Ovary (tissue), 9 donors: ENCODE results near the gene PCTP. TPM values are rescaled to one million over a fixed set of nuclear protein-coding genes. Genes with fewer than 3 reads are reported as not detected.

Experiments
- DNase-seq, 5 donors: peaks; one replicate each; pipeline ENCODE4 v3.0.0-alpha.2; 2019 to 2020
- H3K27ac ChIP-seq, 2 donors: fragments of 200-600 bp; one replicate each; pipeline versions ENCODE4 v1.5.1 to v1.8.0; 2019 to 2022
- H3K27me3 ChIP-seq: fragments of 200-600 bp; one replicate; pipeline ENCODE4 v1.8.0; 2022
- H3K36me3 ChIP-seq: fragments of 200-600 bp; sonication (generic); one replicate; pipeline ENCODE4 v1.5.1; 2019
- H3K4me1 ChIP-seq: one replicate; pipeline ENCODE4 v1.8.1; 2013; ENCODE audit warnings: mild to moderate bottlenecking, moderate library complexity; ENCODE audit not compliant: insufficient read depth
- H3K4me3 ChIP-seq: fragments of 200-600 bp; sonication (generic); one replicate; pipeline ENCODE4 v1.5.1; 2017
- H3K9me3 ChIP-seq, 2 donors: fragments of 200-600 bp in 1 of 2; sonication (generic) in 1 of 2; one replicate each; pipeline versions ENCODE4 v1.5.1 to v1.8.1; 2013 to 2019; ENCODE audit warnings: mild to moderate bottlenecking in 1 of 2, moderate library complexity in 1 of 2
- EP300 ChIP-seq: sonication (generic); formaldehyde crosslinking; IDR thresholded peaks from one replicate; pipeline ENCODE4 v1.6.1; 2017; ENCODE audit warnings: antibody characterized with exemption
- POLR2A ChIP-seq: fragments of 450-650 bp; IDR thresholded peaks from one replicate; pipeline ENCODE4 v1.6.1; 2017; ENCODE audit warnings: antibody characterized with exemption, mild to moderate bottlenecking, moderate library complexity
- WGBS, 3 donors: extraction: QIAGEN DNeasy Blood & Tissue Kit in 1 of 3; methylation state at CpG; one replicate each; pipeline versions ENCODE4 v1.1.5 to v1.1.7; 2013 to 2017; 5-methylcytosine and 5-hydroxymethylcytosine counted together
- intact Hi-C, 4 donors: fragments of 100-400 bp; cut with DNase I; formaldehyde crosslinking; loops; one replicate each; pipeline versions ENCODE4 v1.11.0 to v1.15.1; 2022 to 2023
- polyA plus RNA-seq, 2 donors: library from polyadenylated mRNA; stranded (reverse); fragments of 200-250 nt in 1 of 2; fragments of 350-450 nt in 1 of 2; fragmentation: Illumina TruSeq in 1 of 2; extraction: RNeasy Lipid Tissue Mini Kit (QIAGEN cat#74804) in 1 of 2; gene quantifications; one replicate each; pipeline ENCODE4 v1.2.3, GENCODE V29; 2013 to 2014
- total RNA-seq, 7 donors: library from RNA; depleted of rRNA in 2 of 7; stranded (reverse); fragments of >200 nt in 2 of 7; fragmentation: NEBNext Ultra II Directional in 3 of 7; extraction: Animal tissue kit (Norgen Biotek cat#: 25700) in 3 of 7; gene quantifications; one replicate each; pipeline versions ENCODE4 v1.1.0 to v1.2.4, GENCODE V29; 2016 to 2023
- TF ChIP-seq, protein P1 (sequence below), 3 donors: fragments of 450-650 bp in 2 of 3; fragments of 200-600 bp in 1 of 3; IDR thresholded peaks; one replicate each; pipeline versions ENCODE4 v1.5.1 to v1.8.0; 2016 to 2022; ENCODE audit warnings: antibody characterized with exemption in 3 of 3, mild to moderate bottlenecking in 1 of 3
- donor health status: DM: no; HTN: no; CAD: no; lungs with moderate emphysema.
- donor health status: DM: no; HTN: no; CAD: no.
- donor health status: Bipolar disorder and iron deficiency.
- donor health status: DM: yes; HTN: yes; CAD: no.
- donor health status: DM: no; HTN: no; CAD: no.
- donor health status: DM: yes; HTN: yes; CAD: no.

The PCTP gene
- total and polyA plus RNA-seq, 9 donors = 7.2 to 18.8 (median 11.8) TPM

DNA sequence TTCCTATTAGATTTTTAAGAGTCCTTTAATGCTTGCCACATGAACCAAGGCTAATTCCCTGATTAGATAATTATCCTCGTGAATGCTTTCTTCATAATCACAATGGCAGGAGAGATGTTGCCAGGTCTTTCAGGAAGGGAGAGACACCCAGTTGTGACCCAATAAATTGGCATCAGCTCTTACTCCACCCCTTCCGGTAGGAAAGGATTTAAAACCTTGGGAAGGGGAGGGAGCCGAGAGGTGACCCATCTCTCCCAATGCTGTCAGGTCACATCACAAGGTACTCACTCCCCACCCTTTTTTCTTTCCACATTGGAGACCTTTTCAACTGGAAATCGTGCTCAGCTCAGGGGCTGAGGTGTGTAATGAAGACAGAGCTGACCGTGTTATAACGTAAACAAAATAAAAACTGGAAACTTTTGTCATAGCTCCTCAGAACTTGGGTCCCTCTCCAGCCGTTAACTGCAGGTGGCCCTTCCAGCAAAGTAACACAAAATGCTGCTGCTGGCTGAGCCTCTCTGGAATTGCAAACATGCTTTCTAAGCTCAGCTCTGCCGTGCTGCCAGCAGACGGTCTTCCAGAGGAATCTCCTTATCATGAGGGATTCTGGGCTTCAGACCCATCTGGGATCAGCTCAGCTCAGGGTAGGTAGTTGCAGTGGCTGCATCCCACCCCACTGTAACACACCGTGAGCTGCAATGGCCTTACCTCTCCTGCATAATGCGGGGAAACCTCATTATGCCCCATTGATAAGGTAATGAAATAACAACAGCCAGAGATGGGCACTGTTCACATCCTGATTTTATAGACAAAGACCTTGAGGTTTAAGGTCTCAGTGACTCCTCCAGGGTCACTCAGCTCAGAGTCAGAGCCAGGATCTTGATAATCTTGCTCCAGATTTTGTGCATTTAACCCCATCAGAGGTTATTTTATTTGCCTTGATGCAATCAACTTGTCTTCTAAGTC lies 43.8 kb upstream of the PCTP start:
- DNase-seq = no peak
- intact Hi-C loops = no loop called here
- TF ChIP-seq EP300 (no peak), POLR2A (no peak)
- TF ChIP-seq, protein P1, sequence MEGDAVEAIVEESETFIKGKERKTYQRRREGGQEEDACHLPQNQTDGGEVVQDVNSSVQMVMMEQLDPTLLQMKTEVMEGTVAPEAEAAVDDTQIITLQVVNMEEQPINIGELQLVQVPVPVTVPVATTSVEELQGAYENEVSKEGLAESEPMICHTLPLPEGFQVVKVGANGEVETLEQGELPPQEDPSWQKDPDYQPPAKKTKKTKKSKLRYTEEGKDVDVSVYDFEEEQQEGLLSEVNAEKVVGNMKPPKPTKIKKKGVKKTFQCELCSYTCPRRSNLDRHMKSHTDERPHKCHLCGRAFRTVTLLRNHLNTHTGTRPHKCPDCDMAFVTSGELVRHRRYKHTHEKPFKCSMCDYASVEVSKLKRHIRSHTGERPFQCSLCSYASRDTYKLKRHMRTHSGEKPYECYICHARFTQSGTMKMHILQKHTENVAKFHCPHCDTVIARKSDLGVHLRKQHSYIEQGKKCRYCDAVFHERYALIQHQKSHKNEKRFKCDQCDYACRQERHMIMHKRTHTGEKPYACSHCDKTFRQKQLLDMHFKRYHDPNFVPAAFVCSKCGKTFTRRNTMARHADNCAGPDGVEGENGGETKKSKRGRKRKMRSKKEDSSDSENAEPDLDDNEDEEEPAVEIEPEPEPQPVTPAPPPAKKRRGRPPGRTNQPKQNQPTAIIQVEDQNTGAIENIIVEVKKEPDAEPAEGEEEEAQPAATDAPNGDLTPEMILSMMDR (IDR thresholded peaks at IDR 0.05) = no peak
- Histone ChIP-seq H3K9me3 (no peaks in the 10 kb centered on the region), H3K27ac (no peak overlapping the region), H3K4me3 (no peak overlapping the region), H3K27me3 (no peaks in the 10 kb centered on the region), H3K36me3 (no peaks in the 10 kb centered on the region), H3K4me1 (no peaks in the 10 kb centered on the region)
- WGBS, 3 donors = 35 to 43% (median 37%) methylated on average over 11 of the region's 11 CpGs

DNA sequence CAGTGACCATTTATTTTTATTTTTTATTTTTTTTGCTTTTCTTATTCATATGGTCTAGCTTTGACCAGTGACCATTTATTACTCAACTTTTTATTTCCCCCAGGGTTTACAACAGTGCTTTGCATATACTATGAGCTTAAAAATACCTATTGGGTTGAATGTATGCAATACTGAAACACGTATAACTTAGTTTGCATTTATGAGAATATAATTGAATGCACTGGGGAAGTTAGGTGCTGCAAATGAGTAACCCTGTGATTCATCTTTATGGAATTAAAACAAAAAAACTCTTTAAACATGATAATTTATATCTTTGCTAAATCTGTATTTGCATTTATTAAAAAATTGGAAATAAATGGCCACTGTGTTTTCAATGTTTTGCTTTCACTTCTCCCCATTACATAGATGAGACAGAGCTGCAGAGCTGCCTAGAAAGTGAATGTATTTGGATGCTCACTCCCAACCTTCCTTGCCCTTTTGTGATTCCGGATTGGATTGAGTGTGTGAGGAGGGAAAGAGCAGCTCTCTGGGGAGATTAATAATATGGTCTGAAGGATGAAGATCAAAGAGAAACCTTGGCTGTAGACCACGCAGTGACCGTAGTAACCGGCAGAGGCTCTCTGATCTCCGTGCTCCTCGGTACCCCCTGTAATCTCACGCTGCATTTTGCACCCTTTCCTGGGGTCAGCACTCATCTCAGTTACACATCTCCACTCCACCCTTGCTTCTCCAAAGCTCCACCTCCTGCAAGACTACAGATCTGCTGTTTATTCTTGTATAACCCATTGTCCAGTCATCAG lies 42.5 kb upstream of the PCTP start:
- no peak overlapping the region for H3K27ac ChIP-seq
- WGBS, 3 donors = 27 to 32% (median 28%) methylated on average over 8 of the region's 8 CpGs

DNA sequence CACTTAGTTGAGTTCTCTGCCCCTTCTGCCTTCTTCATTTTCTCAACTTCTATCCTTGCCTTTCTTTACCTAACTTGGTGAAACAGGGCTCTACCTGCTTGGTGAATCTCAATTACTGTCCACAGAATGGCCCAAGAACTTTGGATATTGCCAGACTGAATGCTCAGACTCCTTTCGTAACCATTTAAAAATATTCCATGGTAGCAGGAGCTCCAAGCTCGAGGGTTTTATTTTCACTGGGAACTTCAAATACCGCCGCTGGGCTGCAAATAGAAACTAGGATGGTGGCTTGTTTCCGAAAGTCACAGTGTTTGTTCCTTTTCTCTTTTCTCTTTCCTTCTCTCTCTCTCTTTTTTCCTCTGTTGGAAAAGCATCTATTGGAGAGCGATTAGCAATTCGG lies 41.4 kb upstream of the PCTP start:
- no peaks in the 10 kb centered on the region for H3K27me3 ChIP-seq
- no peaks in the 10 kb centered on the region for H3K36me3 ChIP-seq
- no peaks in the 10 kb centered on the region for H3K9me3 ChIP-seq
- no peak overlapping the region for H3K27ac ChIP-seq
- 88 to 92% (median 91%) methylated on average over 7 of the region's 7 CpGs for WGBS, 3 donors
- no peak overlapping the region for H3K4me3 ChIP-seq
- H3K4me1 ChIP-seq = no peaks in the 10 kb centered on the region
- intact Hi-C loops = no loop called here
- no peak for TF ChIP-seq EP300
- TF ChIP-seq, protein P1 (IDR thresholded peaks at IDR 0.05) = no peak
- no peak for TF ChIP-seq POLR2A
- no peak for DNase-seq

More for the DNA sequence above, 42.5 kb upstream of the PCTP start:
- intact Hi-C loops = no loop called here
- Histone ChIP-seq H3K4me3 (no peak overlapping the region), H3K4me1 (no peaks in the 10 kb centered on the region), H3K27me3 (no peaks in the 10 kb centered on the region), H3K9me3 (no peaks in the 10 kb centered on the region), H3K36me3 (no peaks in the 10 kb centered on the region)
- no peak for TF ChIP-seq EP300
- TF ChIP-seq, protein P1 (IDR thresholded peaks at IDR 0.05) = no peak
- TF ChIP-seq POLR2A = no peak
- DNase-seq = no peak

DNA sequence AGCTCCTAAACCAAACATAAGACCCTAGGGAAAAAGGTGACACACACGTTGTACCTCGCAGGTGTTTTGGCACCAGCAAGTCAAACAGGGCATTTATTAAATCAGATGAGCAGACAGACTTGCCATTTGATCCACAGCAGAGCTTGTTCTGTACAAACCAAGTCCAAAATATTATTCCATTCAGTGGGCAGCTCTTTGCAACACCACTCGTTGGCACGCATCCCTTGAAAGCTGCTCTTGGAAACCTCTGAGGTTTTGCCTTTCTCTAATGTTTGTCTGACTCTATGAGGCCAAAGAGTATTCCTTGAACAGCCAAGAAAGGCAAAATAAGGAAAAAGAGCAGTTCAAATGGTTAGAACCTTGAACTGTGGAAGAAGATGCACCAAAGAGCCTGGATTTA lies 40.9 kb upstream of the PCTP start:
- no peak for TF ChIP-seq EP300
- TF ChIP-seq POLR2A = no peak
- TF ChIP-seq, protein P1 (IDR thresholded peaks at IDR 0.05) = no peak
- Histone ChIP-seq H3K27ac (no peak overlapping the region), H3K27me3 (no peaks in the 10 kb centered on the region), H3K9me3 (no peaks in the 10 kb centered on the region), H3K36me3 (no peaks in the 10 kb centered on the region), H3K4me1 (no peaks in the 10 kb centered on the region), H3K4me3 (no peak overlapping the region)
- intact Hi-C loops = loop anchor here in 3 of 4 donors (10.0 kb wide), 1 partner anchor 65 kb away; no protein-coding TSS in a partner anchor
- DNase-seq = no peak
- 82 to 88% (median 86%) methylated on average over 4 of the region's 4 CpGs for WGBS, 3 donors
